ENCODE results near the gene SPACA9. TPM values are rescaled to one million over a fixed set of nuclear protein-coding genes. Genes with fewer than 3 reads are reported as not detected.

SPACA9 gene
- total RNA-seq, 1 experiment from 2014 or later = 1.3 TPM

GRCh38 chr9:132896906-132897305 lies 18.2 kb downstream of the SPACA9 start:
- Histone ChIP-seq H3K23me2 (ENCODE audit: insufficient read length, low read depth, low read length, poor library complexity, severe bottlenecking) (no peaks in the 10 kb centered on the region), H3K18ac (ENCODE audit: insufficient read length, low read depth, low read length) (no peak overlapping the region), H2BK15ac (ENCODE audit: low read depth, low read length) (no peak overlapping the region), H4K5ac (ENCODE audit: insufficient read length, low read depth, low read length) (no peak overlapping the region), H3K27ac (ENCODE audit: insufficient read length, low read depth, low read length) (no peak overlapping the region), H3K56ac (ENCODE audit: insufficient read length, low read depth, low read length) (no peak overlapping the region), H2BK12ac (ENCODE audit: insufficient read length, low read depth, low read length) (no peak overlapping the region), H3K4me1 (ENCODE audit: insufficient read depth, low read length) (no peaks in the 10 kb centered on the region), H2BK5ac (ENCODE audit: insufficient read length, low read length) (no peak overlapping the region), H3K9ac (ENCODE audit: extremely low read depth, insufficient read length, low read length) (no peak overlapping the region), H4K8ac (replicated peaks; ENCODE audit: insufficient read length, low read depth, low read length) (no peak overlapping the region), H2BK120ac (ENCODE audit: low read depth, low read length, poor library complexity, severe bottlenecking) (no peak overlapping the region), H3K14ac (ENCODE audit: insufficient read depth, low read length) (no peak overlapping the region), H2BK20ac (ENCODE audit: low read depth, low read length, poor library complexity, severe bottlenecking) (no peak overlapping the region), H3K79me2 (ENCODE audit: insufficient read depth, low read length) (no peaks in the 10 kb centered on the region), H3K4ac (ENCODE audit: low read depth, low read length) (no peak overlapping the region), H3K23ac (ENCODE audit: insufficient read length, low read depth, low read length) (no peak overlapping the region), H2AK5ac (ENCODE audit: insufficient read length, low read length) (no peak overlapping the region), H4K91ac (ENCODE audit: insufficient read length, low read depth, low read length) (no peak overlapping the region), H3K79me1 (ENCODE audit: insufficient read depth, low read depth, low read length, poor library complexity, severe bottlenecking) (no peaks in the 10 kb centered on the region), H3K4me2 (ENCODE audit: insufficient read depth, insufficient read length, low read length) (no peak overlapping the region), H3T11ph (ENCODE audit: low read length) (no peak overlapping the region), H4K20me1 (ENCODE audit: control insufficient read depth, insufficient read depth, insufficient read length) (no peaks in the 10 kb centered on the region), H3K9me3 (ENCODE audit: control insufficient read depth, low read depth, low read length) (no peaks in the 10 kb centered on the region), H3K27me3 (ENCODE audit: insufficient read depth, low read length) (no peaks in the 10 kb centered on the region), H2AFZ (ENCODE audit: low read length) (no peak overlapping the region)
- no peak for TF ChIP-seq CTCF (conservative IDR thresholded peaks at IDR 0.05)
- H3K27me3 Mint-ChIP-seq (ENCODE audit: low read depth) = no peaks in the 10 kb centered on the region
- peaks cover 3 to 4% of the 10 kb centered on the region in 2 experiments; a peak in 2 of 4 replicates for H3K4me1 Mint-ChIP-seq
- no peak overlapping the region for H3K4me3 Mint-ChIP-seq
- no peak for DNase-seq
- H3K9me3 Mint-ChIP-seq = no peaks in the 10 kb centered on the region
- no peak overlapping the region for H3K27ac Mint-ChIP-seq
- WGBS (ENCODE audit: extremely low coverage, insufficient read length, low lambda C conversion rate) = no CpG with 5 or more reads among the region's 6 CpGs
- H3K36me3 Mint-ChIP-seq (ENCODE audit: insufficient read depth in 1 of 3, low read depth in 3 of 3) = peaks cover 12 to 63% (median 47%) of the 10 kb centered on the region in 3 experiments

Measured in H9 (cell line).